Fibroblast of lung (primary cell): Measurements from ENCODE around the gene ADAM23. TPM values are rescaled to one million over a fixed set of nuclear protein-coding genes. Genes with fewer than 3 reads are reported as not detected.

Experiments
- DNase-seq, 2 donors: peaks; one replicate each; pipeline versions ENCODE4 v3.0.0 to v3.0.0-alpha.2; 2010; ENCODE audit warnings: low read depth in 2 of 2
- H2AFZ ChIP-seq: 2 replicates; pipeline ENCODE4 v1.5.1; 2012; ENCODE audit warnings: low read length, control low read depth, inconsistent platforms
- H3K27ac ChIP-seq: 2 replicates; pipeline ENCODE4 v1.5.1; 2011; ENCODE audit warnings: low read length, control low read depth; ENCODE audit not compliant: insufficient read depth
- H3K27me3 ChIP-seq: 2 replicates; pipeline ENCODE4 v1.5.1; 2011; ENCODE audit warnings: mild to moderate bottlenecking, low read length; ENCODE audit not compliant: control insufficient read depth, insufficient read depth
- H3K36me3 ChIP-seq: 2 replicates; pipeline ENCODE4 v1.5.1; 2011; ENCODE audit warnings: low read length; ENCODE audit not compliant: control insufficient read depth, insufficient read depth
- H3K4me1 ChIP-seq: 2 replicates; pipeline ENCODE4 v1.5.1; 2011; ENCODE audit warnings: low read length; ENCODE audit not compliant: control insufficient read depth, insufficient read depth; ENCODE audit errors: extremely low read depth
- H3K4me2 ChIP-seq: 2 replicates; pipeline ENCODE4 v1.5.1; 2011; ENCODE audit warnings: low read length, control low read depth; ENCODE audit not compliant: insufficient read depth; ENCODE audit errors: extremely low read depth
- H3K4me3 ChIP-seq, 4 experiments: fragments of 200-600 bp in 1 of 4; sonication (generic) in 1 of 4; replicated peaks in 1 of 4; 2 replicates each; pipeline ENCODE4 v1.5.1; 2011 to 2016; ENCODE audit warnings: low read length in 4 of 4, low read depth in 3 of 4, mild to moderate bottlenecking in 3 of 4, control low read depth in 2 of 4, inconsistent platforms in 1 of 4, mixed read lengths in 1 of 4; ENCODE audit not compliant: insufficient read depth in 1 of 4; ENCODE audit errors: control extremely low read depth in 1 of 4
- H3K79me2 ChIP-seq: 2 replicates; pipeline ENCODE4 v1.5.1; 2012; ENCODE audit warnings: mild to moderate bottlenecking, low read length, inconsistent platforms; ENCODE audit not compliant: control insufficient read depth, insufficient read depth
- H3K9ac ChIP-seq: 2 replicates; pipeline ENCODE4 v1.5.1; 2011; ENCODE audit warnings: mild to moderate bottlenecking, low read length, control low read depth; ENCODE audit not compliant: insufficient read depth
- H3K9me3 ChIP-seq: 2 replicates; pipeline ENCODE4 v1.5.1; 2012; ENCODE audit warnings: low read depth, low read length; ENCODE audit not compliant: control insufficient read depth, insufficient read depth
- H4K20me1 ChIP-seq: 2 replicates; pipeline ENCODE4 v1.5.1; 2011; ENCODE audit warnings: low read length; ENCODE audit not compliant: control insufficient read depth, insufficient read depth; ENCODE audit errors: extremely low read depth
- EZH2 ChIP-seq: IDR thresholded peaks from 2 replicates; pipeline ENCODE4 v1.5.1; 2012; ENCODE audit warnings: low read length, control low read depth, mild to moderate bottlenecking; ENCODE audit errors: missing control alignments
- polyA plus RNA-seq, 2 donors: library from polyadenylated mRNA; depleted of rRNA in 1 of 2; stranded (reverse) in 1 of 2; unstranded in 1 of 2; fragments of >200 nt; gene quantifications; 2 replicates each; pipeline ENCODE4 v1.2.1, GENCODE V29; 2011 to 2012; ENCODE audit warnings: missing spikeins in 1 of 2
- total RNA-seq: library from RNA; depleted of rRNA; stranded (reverse); fragments of >200 nt; gene quantifications from 2 replicates; pipeline ENCODE4 v1.2.1, GENCODE V29; 2014
- TF ChIP-seq, protein P1 (sequence below), 2 donors: IDR thresholded peaks in 1 of 2; conservative IDR thresholded peaks in 1 of 2; 1 replicate in 1 of 2; 2 replicates in 1 of 2; pipeline ENCODE4 v1.5.1; 2011 to 2012; ENCODE audit warnings: low read length in 2 of 2, control low read depth in 1 of 2, inconsistent platforms in 1 of 2, low read depth in 1 of 2, mild to moderate bottlenecking in 1 of 2

The ADAM23 gene
- total and polyA plus RNA-seq, 2 donors (not counting 1 experiment from before 2014, with no cell fraction given), result 2.3 to 2.7 TPM

DNA sequence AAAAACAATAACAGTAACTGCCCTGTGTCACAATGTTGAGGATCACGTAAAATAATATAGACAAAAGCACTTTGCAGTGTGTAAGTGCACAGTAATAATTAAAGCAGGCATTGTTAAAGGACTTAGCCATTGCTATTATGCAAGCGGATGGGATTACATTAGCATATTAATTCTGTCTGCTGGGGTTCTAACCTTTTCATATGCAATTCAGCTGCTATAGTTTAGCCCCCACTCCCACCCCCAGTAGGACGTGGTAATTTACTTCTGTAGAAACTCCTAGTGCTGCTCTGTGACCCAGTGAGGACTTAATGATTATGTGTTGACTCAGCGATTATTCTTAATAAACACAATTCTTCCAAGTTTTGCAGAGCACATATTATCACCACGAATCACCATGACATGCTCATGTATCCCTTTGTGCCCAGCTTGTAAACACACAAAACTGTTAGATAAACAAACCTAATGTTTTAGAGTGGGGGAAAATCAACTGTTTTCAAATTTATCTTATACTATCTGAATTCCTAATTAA lies 5.1 kb upstream of the ADAM23 start:
- H3K36me3 ChIP-seq, result no peaks in the 10 kb centered on the region
- peaks cover 2% of the 10 kb centered on the region for H3K4me1 ChIP-seq
- H3K27me3 ChIP-seq, result peaks cover 16% of the 10 kb centered on the region
- peak in 1 of 2 donors; percentile 17 for DNase-seq
- H3K9ac ChIP-seq, result no peak overlapping the region
- H3K79me2 ChIP-seq, result no peaks in the 10 kb centered on the region
- no peak overlapping the region for H3K27ac ChIP-seq
- H3K4me2 ChIP-seq, result no peak overlapping the region
- no peak overlapping the region for H3K4me3 ChIP-seq
- TF ChIP-seq EZH2, result no peak
- TF ChIP-seq, protein P1, sequence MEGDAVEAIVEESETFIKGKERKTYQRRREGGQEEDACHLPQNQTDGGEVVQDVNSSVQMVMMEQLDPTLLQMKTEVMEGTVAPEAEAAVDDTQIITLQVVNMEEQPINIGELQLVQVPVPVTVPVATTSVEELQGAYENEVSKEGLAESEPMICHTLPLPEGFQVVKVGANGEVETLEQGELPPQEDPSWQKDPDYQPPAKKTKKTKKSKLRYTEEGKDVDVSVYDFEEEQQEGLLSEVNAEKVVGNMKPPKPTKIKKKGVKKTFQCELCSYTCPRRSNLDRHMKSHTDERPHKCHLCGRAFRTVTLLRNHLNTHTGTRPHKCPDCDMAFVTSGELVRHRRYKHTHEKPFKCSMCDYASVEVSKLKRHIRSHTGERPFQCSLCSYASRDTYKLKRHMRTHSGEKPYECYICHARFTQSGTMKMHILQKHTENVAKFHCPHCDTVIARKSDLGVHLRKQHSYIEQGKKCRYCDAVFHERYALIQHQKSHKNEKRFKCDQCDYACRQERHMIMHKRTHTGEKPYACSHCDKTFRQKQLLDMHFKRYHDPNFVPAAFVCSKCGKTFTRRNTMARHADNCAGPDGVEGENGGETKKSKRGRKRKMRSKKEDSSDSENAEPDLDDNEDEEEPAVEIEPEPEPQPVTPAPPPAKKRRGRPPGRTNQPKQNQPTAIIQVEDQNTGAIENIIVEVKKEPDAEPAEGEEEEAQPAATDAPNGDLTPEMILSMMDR (conservative IDR thresholded peaks at IDR 0.05 in 1 of 2, IDR thresholded peaks at IDR 0.05 in 1 of 2; ENCODE audit: low read depth in 1 of 2, low read length in 2 of 2), result no peak
- no peak overlapping the region for H2AFZ ChIP-seq
- no peaks in the 10 kb centered on the region for H4K20me1 ChIP-seq
- no peaks in the 10 kb centered on the region for H3K9me3 ChIP-seq

DNA sequence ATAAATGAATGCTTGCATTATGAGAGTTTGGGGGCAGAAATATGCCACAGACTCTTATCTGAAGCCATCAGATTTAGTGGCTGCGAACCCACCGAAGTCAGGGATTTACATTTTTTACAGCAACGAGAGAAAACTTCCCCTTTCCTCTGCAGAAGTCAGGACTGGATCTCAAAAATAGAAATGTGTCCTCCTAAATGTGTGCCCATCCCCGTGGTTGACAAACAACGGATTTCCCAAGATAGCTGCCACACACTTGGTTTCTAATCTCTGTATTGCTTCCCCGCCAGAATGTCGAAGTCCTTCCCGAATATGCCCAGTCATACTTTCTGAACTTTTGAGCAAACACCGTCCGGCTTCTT lies 879 bp upstream of the ADAM23 start:
- peak overlapping the region in 3 of 4 experiments; percentile 32 to 63 (median 53) for H3K4me3 ChIP-seq

GRCh38 chr2:206443735-206444527 lies 599 bp downstream of the ADAM23 start:
- Histone ChIP-seq H3K9ac (peak overlapping the region; percentile 16), H2AFZ (peak overlapping the region; percentile 62), H3K9me3 (no peaks in the 10 kb centered on the region), H3K4me3 (peak overlapping the region; percentile 50 to 76 (median 58)), H4K20me1 (no peaks in the 10 kb centered on the region), H3K27me3 (peaks cover 20% of the 10 kb centered on the region), H3K27ac (no peak overlapping the region), H3K36me3 (no peaks in the 10 kb centered on the region), H3K4me1 (peaks cover 2% of the 10 kb centered on the region), H3K79me2 (no peaks in the 10 kb centered on the region), H3K4me2 (peak overlapping the region; percentile 81)
- peak; percentile 25 to 46 for DNase-seq
- TF ChIP-seq EZH2, result no peak
- TF ChIP-seq, protein P1 (conservative IDR thresholded peaks at IDR 0.05 in 1 of 2, IDR thresholded peaks at IDR 0.05 in 1 of 2; ENCODE audit: low read depth in 1 of 2, low read length in 2 of 2), result no peak

More for the DNA sequence above, 879 bp upstream of the ADAM23 start:
- Histone ChIP-seq H2AFZ (no peak overlapping the region), H4K20me1 (no peaks in the 10 kb centered on the region), H3K27me3 (peaks cover 20% of the 10 kb centered on the region), H3K79me2 (no peaks in the 10 kb centered on the region), H3K4me2 (peak overlapping the region; percentile 82), H3K9me3 (no peaks in the 10 kb centered on the region), H3K4me1 (peaks cover 2% of the 10 kb centered on the region), H3K27ac (no peak overlapping the region), H3K9ac (no peak overlapping the region), H3K36me3 (no peaks in the 10 kb centered on the region)
- TF ChIP-seq, protein P1 (conservative IDR thresholded peaks at IDR 0.05 in 1 of 2, IDR thresholded peaks at IDR 0.05 in 1 of 2; ENCODE audit: low read depth in 1 of 2, low read length in 2 of 2), result no peak
- no peak for TF ChIP-seq EZH2
- no peak for DNase-seq
